Measurements from ENCODE around the gene ENPP1. TPM values are rescaled to one million over a fixed set of nuclear protein-coding genes. Genes with fewer than 3 reads are reported as not detected.

The ENPP1 gene
- polyA plus RNA-seq, 1 donor, result 11.3 TPM

GRCh38 chr6:131787079-131787478 is 20.7 kb upstream of the ENPP1 start:
- no peak for DNase-seq (ENCODE audit: low read depth)

DNA sequence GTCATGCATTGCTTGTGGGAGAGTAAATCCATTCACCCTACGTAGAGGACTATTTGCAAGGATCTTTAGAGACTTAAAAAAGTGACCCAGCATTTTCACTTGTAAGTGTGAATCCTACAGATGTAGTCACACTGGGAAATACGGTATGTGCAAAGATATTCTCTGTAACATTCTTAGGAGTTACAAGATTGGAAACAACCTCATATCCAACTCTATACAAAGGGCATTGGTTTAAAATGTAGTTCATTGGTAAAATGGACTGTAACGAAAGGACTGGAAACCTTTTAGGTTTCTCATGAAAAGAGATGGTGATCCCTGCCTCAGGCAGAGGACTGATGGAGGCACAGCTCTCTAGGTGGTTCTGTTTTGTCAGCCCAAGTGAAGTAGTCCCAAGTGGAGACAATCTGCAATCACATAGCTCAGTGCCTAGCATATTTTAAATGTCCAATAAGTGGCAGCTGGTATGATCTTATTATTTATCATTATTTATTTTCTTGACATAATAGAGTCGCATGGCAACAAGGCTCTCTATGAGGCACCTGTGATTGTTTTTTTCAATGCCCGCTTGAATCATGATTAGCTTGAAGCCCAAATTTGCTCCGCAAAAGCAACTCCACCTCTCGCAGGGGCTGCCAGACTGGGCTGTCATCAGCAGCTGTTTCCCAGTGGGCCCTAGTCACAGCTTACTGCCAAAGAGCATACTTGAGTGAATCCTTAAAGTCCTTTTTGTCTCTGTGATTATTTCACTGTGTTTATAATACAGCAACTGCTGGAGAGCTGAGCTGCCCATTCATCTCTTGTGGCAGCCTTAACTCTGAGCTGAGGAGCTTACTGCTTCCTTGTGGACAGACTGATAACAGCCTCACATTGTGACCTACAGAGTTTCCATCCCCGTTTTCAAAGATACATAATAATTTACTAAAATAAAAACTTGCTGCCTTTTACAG is 19.8 kb upstream of the ENPP1 start:
- DNase-seq (ENCODE audit: low read depth), result peak; percentile 67

GRCh38 chr6:131789219-131789618 is 18.6 kb upstream of the ENPP1 start:
- no peak for DNase-seq (ENCODE audit: low read depth)

DNA sequence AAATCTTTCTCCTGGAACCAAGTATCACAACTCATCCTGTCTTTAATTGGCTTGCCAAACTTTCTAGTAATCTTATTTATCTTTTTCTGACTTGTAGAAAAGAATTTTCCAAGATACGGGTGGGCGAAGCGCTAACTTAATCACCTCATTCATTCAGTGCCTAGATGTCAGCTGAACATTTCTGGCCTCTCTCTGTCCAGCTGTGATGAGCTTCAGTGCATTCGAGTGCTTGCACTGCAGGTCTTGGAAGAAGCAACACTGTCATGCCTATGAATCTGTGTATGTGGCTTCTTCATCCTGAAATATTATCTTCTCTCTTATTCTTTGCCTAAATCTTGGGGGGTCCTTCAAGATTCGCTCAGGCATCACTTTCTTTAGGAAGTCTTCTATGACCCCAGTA is 16.3 kb upstream of the ENPP1 start:
- no peak for DNase-seq (ENCODE audit: low read depth)

GRCh38 chr6:131792091-131792496 is 15.7 kb upstream of the ENPP1 start:
- DNase-seq (ENCODE audit: low read depth), result no peak

DNA sequence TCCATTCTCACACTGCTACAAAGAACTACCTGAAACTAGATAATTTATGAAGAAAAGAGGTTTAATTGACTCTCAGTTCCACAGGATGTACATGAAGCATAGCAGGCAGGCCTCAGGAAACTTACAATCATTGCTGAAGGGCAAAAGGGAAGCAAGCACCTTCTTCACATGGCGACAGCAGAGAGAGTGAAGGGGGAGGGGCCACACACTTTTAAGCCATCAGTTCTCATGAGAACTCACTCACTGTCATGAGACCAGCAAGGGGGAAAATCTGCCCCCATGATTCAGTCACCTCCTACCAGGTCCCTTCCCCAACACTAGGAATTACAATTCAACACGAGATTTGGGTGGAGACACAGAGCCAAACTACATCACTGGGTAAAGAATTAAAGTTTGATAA is 12.5 kb upstream of the ENPP1 start:
- no peak for DNase-seq (ENCODE audit: low read depth)

- no peak for DNase-seq (ENCODE audit: low read depth)
Observed at GRCh38 chr6:131802347-131802746, 5.5 kb upstream of the ENPP1 start.

DNA sequence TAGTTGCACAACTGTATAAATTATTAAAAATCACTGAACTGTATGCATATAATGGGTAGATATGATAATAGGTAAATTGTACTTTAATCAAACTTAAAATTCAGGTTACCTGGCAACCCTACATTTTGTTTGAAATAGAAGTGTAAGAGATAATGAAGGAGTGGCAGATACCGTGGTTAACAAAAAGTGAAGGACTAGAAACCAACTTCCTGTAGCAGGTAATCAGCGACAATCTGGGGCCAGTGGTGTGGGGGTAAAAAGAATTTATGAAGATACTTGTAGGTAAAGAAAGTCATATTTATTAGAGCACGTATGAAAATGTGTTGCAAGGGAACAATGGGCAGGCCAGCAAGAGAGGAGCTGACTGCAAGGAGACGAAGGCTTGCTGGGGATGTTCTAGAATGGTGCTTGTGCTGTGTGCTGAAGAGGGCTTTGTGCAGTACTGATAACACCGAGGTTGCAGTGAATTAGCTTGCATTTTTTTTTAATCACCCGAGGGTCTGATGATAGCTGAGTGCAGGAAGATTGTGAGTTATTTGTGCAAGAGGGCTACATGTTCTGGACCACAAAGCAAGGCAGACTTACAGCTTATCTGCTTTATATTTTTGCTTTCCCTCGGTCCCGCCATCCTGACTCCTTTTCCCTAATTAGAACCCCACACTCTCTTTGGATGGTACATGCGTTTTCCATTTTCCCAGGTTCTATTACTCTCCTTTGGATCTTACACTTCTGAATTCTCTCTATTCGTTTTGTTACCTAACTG is 4.6 kb upstream of the ENPP1 start:
- no peak for DNase-seq (ENCODE audit: low read depth)

DNA sequence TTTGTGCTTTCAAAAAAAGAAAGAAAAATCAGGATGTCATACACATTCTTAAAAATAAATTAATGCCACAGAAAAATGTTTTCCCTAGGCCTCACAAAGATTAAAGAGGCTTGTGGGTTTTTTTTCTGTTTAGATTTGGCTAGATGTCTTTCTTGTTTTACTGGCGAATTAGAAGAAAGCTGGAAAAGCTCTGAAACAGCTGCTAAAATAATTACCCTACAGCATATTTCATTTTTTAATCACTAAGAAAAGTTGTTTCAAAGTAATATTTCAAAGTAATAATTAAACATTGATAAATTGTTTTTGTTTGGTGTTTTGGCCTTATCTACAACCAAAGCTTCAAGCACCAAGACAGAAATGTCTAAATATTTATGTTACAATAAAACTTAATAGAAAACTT is 3.7 kb upstream of the ENPP1 start:
- no peak for DNase-seq (ENCODE audit: low read depth)

- no peak for DNase-seq (ENCODE audit: low read depth)
Observed at GRCh38 chr6:131807321-131807643, 538 bp upstream of the ENPP1 start.

DNA sequence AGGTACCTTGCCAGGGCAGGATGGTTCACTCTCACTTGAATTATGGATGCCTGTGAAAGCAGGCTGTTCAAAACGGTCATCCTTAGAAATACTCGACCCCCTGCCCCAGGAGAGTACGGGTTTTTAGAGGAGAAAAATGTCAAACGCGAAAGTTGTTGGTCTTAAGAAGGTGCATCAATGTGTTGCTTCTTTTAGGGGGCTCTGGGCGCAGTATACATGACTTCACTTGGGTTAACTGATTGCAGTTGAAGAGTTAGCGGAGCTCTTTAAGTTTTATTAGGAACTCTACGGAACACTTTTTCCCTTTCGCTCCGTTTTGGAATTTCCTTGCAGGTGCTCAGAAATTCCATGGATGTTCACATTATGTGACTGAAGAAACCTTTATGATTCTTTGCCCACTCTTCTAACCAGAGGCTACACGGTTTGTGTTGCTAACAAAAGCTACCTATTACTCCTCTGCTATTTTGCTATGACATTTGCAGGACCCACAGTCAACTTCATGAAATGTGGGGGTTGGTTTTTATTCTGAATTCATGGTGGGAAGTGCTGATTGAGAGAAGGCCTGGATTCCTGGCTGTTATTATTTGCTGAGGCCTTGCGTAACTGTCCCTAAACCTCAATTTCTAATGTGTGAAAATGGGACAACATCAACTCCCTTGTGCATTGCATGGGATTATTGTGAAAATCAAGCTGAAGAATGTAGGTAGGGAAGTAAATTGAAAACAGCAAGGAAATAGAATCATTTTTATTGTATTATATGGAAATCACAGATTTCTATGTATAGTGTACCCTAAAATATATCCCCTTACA is 845 bp downstream of the ENPP1 start:
- no peak for DNase-seq (ENCODE audit: low read depth)

- DNase-seq (ENCODE audit: low read depth), result no peak
Observed at GRCh38 chr6:131811500-131811899, 3.7 kb downstream of the ENPP1 start.

DNA sequence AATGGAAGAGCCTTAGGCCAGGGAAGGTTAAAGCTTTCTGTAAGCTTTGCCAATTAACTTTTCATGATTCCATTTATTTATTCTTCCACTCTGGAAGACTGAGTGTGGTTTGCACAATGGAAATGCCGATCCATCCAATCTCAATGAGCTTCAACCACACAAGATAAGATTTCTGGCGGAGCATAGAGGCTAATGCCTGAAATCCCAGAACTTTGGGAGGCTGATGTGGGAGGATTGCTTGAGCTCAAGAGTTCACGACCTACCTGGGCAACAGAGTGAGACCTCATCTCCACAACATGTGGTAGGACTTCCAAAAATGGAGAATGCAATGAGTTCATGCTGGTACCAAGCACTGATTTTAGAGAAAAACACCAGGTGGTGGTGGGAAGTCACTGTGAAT is 6.2 kb downstream of the ENPP1 start:
- DNase-seq (ENCODE audit: low read depth), result no peak

DNA sequence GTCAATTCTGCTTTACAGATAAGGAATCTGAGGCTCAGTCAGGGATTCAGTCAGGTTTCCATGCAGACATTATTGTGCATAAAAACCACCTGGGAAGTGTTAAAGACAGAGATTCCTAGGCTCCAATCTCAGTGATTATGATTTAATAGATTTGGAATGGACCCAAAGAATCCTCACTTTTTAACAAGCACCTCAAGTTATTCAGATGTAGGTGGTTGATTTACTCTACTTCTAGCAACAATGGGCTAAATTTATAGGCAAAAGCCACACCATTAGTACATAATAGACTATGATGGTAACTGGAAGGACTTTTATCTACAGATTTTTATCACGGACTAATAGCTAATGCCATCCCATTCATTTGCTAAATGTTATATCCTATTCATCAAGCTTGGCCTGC is 9.0 kb downstream of the ENPP1 start:
- DNase-seq (ENCODE audit: low read depth), result no peak

GRCh38 chr6:131819572-131820124 is 11.8 kb downstream of the ENPP1 start:
- no peak for DNase-seq (ENCODE audit: low read depth)

- no peak for DNase-seq (ENCODE audit: low read depth)
Observed at GRCh38 chr6:131821010-131821807, 13.4 kb downstream of the ENPP1 start.

- no peak for DNase-seq (ENCODE audit: low read depth)
Observed at GRCh38 chr6:131822119-131822518, 14.3 kb downstream of the ENPP1 start.

DNA sequence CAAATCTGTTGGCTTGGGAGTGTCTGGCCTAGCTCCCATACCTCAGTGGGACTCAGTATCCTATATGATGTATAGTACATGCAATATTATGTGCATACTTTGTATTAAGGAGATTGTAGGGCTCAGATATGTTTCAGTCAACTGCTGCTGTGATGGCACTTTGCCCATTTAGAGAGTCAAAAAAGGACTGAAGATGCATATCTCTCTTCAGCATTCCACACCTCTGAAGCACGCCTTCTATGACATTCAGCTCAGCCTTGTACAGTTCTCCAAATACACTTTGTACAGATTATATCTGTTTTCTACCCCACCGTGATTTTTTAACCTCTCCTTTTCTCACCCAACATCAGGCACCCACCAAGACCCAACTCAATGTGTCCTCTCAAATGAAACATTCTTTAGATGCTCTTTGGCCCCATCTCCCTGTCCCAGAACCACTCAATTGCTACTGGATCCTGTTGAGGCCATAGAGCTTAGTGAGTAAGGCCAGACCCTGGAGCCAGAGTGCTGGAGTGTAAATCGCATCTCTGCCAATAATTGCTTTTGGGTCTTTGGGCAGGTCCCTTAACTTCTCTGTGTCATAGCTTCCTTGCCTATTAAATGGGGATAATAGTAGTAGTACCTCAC is 15.6 kb downstream of the ENPP1 start:
- DNase-seq (ENCODE audit: low read depth), result no peak

- DNase-seq (ENCODE audit: low read depth), result no peak
Observed at GRCh38 chr6:131825946-131826345, 18.1 kb downstream of the ENPP1 start.

GRCh38 chr6:131828080-131828479 is 20.3 kb downstream of the ENPP1 start:
- DNase-seq (ENCODE audit: low read depth), result no peak

- DNase-seq (ENCODE audit: low read depth), result no peak
Observed at GRCh38 chr6:131828951-131829350, 21.1 kb downstream of the ENPP1 start.
